ENCODE data around the gene SLC16A12.

- TF ChIP-seq CTCF (IDR thresholded peaks at IDR 0.05) (no peak), EP300 (IDR thresholded peaks at IDR 0.05) (no peak), POLR2AphosphoS5 (IDR thresholded peaks at IDR 0.05) (no peak)
These were observed 32.3 kb upstream of the SLC16A12 start for GRCh38 chr10:89567576-89568245.
